ENCODE measurements around the gene ZNF740.
A peak's percentile ranks its signal among the peaks of the same experiment; 100 is the strongest.

The ZNF740 gene

DNA sequence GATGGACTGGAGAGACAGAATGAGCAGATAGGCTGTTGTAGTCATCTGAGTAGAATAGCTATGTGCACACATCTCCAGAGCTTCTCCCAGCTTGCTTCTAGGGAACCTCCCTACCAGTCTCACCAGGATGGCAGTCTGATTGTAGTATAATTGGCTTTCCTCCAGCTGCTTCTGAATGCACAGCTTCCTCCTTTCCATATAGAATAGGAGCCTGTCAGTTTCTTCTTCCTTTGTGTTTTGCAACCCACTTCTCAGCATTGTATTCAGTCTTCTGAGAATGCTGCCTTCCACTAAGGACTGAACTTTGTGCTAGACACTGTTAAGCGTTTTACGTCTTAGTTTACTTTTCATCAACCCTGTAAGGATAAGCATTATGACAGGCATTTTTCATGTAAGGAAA is 2.4 kb downstream of the ZNF740 start:
- TF ChIP-seq, protein P1, sequence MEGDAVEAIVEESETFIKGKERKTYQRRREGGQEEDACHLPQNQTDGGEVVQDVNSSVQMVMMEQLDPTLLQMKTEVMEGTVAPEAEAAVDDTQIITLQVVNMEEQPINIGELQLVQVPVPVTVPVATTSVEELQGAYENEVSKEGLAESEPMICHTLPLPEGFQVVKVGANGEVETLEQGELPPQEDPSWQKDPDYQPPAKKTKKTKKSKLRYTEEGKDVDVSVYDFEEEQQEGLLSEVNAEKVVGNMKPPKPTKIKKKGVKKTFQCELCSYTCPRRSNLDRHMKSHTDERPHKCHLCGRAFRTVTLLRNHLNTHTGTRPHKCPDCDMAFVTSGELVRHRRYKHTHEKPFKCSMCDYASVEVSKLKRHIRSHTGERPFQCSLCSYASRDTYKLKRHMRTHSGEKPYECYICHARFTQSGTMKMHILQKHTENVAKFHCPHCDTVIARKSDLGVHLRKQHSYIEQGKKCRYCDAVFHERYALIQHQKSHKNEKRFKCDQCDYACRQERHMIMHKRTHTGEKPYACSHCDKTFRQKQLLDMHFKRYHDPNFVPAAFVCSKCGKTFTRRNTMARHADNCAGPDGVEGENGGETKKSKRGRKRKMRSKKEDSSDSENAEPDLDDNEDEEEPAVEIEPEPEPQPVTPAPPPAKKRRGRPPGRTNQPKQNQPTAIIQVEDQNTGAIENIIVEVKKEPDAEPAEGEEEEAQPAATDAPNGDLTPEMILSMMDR (IDR thresholded peaks at IDR 0.05): no peak
- no peak for DNase-seq (ENCODE audit: low spot score)
- Histone ChIP-seq H3K4me3 (peak overlapping the region; percentile 52), H3K27ac (no peak overlapping the region)

DNA sequence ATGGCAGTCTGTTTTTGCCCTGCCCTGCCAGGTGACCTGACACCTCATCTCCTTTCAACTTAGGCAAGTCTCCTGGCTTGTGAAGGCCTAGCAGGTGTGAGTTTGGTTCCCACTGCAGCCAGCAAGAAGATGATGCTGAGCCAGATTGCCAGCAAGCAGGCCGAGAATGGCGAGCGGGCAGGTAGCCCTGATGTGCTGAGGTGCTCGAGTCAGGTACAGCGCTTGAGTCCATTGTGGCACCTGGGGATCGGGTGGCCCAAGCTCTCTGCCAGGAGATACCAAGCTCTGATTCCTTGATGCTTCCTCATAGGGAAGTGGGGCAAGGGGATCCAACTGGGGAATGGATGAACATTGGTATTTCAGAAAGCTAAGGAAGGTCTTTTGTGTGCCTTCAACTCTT is 4.3 kb downstream of the ZNF740 start:
- TF ChIP-seq, protein P1 (IDR thresholded peaks at IDR 0.05): no peak
- Histone ChIP-seq H3K27ac (no peak overlapping the region), H3K4me3 (peak overlapping the region; percentile 16)
- no peak for DNase-seq (ENCODE audit: low spot score)

DNA sequence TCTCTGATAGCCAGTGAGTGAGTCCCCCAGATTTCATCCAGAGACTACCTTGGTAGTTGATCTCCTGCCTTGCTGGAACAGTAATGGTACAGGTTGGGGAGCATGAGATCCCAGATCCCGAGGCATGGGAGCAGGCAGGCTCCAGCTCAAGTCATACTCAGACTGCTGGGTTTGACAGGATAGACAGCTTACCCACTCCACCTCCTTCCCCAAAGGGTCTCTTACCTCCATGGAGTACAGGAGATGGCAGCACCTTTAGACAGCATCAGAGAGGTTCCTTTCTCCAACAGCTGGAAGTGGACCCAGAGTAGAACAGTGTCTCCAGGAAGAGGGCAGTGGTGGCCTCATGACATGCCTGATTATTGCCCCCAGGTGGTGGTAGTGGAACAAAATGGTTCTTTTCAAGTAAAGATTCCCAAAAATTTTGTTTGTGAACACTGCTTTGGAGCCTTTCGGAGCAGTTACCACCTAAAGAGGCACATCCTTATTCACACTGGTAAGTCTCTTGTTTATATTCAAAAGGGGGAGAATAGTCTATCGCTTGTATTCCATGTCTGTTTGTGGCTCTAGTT is 5.1 kb downstream of the ZNF740 start:
- DNase-seq (ENCODE audit: low spot score): peak; percentile 21
- Histone ChIP-seq H3K27ac (no peak overlapping the region), H3K4me3 (no peak overlapping the region)
- TF ChIP-seq, protein P1 (IDR thresholded peaks at IDR 0.05): no peak

DNA sequence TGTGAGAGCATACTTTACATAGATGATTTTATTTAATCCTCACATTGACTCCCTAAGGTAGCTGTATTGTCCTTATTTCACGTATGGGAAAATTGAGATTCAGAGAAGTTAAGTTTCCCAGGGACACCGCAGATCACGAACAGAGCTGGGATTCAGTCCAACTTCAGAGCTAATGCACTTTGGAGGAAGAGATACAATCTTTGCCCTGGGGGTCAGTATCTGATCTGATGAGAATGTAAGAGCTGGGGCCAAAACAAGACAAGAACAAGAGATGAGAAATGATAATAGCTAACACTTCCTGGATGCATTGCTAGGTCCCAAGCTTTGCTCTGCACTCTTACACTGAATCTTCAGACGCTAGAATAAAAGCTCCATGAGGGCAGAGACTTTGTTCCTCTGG is 6.2 kb downstream of the ZNF740 start:
- TF ChIP-seq, protein P1 (IDR thresholded peaks at IDR 0.05): no peak
- DNase-seq (ENCODE audit: low spot score): no peak
- Histone ChIP-seq H3K4me3 (no peak overlapping the region), H3K27ac (no peak overlapping the region)

DNA sequence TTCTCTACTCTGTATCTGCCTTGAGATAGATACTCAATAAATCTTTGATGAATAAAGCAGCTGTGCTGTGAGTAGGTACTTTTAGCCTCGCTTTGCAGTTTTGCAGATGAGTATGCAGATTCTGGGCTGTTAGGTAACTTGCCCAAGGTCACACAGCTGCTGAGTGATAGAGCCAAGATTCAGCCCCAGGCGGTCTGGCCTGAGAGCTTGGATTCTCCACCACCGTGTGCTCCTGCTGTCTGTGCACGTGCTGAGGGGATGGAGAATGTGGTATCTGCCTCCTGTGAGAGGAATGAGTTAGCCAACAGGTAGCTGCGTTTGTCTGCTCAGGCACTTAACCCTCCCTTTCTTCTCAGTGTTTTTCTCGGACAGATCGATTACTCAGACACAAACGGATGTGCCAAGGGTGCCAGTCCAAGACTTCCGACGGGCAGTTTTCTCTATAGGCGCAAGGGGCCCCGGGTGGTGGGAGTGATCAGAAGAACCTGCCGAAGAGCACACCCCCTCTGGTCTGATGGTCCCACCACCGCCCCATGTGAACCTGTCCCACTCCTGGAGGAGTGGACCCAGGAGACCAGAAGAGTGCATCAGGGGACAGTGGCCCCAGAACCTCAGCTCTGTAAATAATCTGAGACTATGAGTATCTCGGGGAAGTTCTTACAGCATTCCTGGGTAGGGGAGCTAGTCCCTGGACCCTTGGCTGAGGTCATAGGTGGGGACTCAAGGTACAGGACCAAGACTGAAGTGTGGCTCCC is 6.8 kb downstream of the ZNF740 start:
- DNase-seq (ENCODE audit: low spot score): peak; percentile 49
- TF ChIP-seq, protein P1 (IDR thresholded peaks at IDR 0.05): no peak
- no peak overlapping the region for H3K4me3 ChIP-seq
- no peak overlapping the region for H3K27ac ChIP-seq

DNA sequence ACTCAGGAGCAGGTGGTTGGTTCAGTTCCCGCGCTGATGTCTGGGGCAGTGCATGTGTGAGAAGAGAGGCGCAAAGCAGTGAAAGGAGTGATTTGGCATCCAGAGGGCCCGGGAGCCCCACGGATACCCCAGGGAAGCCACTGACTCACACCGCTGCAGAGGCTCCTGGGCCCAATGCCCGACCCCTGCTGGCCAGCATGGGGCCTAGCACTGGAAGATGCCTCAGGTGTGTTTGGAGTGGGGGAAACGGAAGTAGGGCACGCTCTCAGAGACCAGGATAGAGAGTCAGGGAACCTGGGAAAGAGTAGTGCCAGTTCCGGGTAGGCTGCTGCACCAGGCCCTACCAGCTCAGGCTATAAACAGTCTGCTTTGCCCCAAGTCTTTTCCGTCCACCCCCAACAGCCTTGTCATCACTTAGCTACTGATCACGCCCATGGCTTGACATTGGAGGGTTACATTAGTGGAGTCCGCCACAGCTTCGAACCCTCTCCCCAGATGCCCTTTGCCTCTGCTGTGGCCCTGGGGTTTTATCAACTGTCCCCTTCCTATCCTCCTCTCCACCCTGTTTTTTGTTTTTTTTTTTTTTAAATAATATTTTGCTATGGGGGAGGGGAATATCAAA is 9.7 kb downstream of the ZNF740 start:
- DNase-seq (ENCODE audit: low spot score): peak; percentile 76
- TF ChIP-seq, protein P1 (IDR thresholded peaks at IDR 0.05): peak; percentile 64
- Histone ChIP-seq H3K27ac (peak overlapping the region in 1 of 2 donors; percentile 68), H3K4me3 (no peak overlapping the region)
